ENCODE measurements around the gene TRERF1. TPM values are rescaled to one million over a fixed set of nuclear protein-coding genes. Genes with fewer than 3 reads are reported as not detected.

TRERF1 gene
- total and polyA plus RNA-seq, 2 experiments from 2014 or later = 3.2 to 5.1 TPM

- DNase-seq (ENCODE audit: low spot score) = no peak
- Histone ChIP-seq H3K4me3 (no peak overlapping the region), H3K36me3 (replicated peaks; ENCODE audit: insufficient read depth, low read depth) (no peaks in the 10 kb centered on the region), H3K9me3 (ENCODE audit: low read depth) (no peaks in the 10 kb centered on the region), H3K9me2 (replicated peaks; ENCODE audit: insufficient read depth) (no peaks in the 10 kb centered on the region), H3K4me2 (no peak overlapping the region), H2AFZ (no peak overlapping the region), H4K20me1 (ENCODE audit: insufficient read depth, poor library complexity, severe bottlenecking) (no peaks in the 10 kb centered on the region), H3K27me3 (no peaks in the 10 kb centered on the region), H3K4me1 (ENCODE audit: insufficient read depth) (no peaks in the 10 kb centered on the region), H3K79me2 (no peaks in the 10 kb centered on the region), H3K27ac (no peak overlapping the region)
- TF ChIP-seq EZH2phosphoT487 (IDR thresholded peaks at IDR 0.05; ENCODE audit: low read depth, severe bottlenecking, unreplicated experiment) (no peak), EZH2 (IDR thresholded peaks at IDR 0.05; ENCODE audit: borderline replicate concordance) (no peak)
- TF ChIP-seq, protein P1, sequence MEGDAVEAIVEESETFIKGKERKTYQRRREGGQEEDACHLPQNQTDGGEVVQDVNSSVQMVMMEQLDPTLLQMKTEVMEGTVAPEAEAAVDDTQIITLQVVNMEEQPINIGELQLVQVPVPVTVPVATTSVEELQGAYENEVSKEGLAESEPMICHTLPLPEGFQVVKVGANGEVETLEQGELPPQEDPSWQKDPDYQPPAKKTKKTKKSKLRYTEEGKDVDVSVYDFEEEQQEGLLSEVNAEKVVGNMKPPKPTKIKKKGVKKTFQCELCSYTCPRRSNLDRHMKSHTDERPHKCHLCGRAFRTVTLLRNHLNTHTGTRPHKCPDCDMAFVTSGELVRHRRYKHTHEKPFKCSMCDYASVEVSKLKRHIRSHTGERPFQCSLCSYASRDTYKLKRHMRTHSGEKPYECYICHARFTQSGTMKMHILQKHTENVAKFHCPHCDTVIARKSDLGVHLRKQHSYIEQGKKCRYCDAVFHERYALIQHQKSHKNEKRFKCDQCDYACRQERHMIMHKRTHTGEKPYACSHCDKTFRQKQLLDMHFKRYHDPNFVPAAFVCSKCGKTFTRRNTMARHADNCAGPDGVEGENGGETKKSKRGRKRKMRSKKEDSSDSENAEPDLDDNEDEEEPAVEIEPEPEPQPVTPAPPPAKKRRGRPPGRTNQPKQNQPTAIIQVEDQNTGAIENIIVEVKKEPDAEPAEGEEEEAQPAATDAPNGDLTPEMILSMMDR (IDR thresholded peaks at IDR 0.05; ENCODE audit: poor library complexity) = no peak
- WGBS (ENCODE audit: low lambda C conversion rate, missing lambda C conversion rate) = 67% methylated on average over 3 of the region's 3 CpGs
Measured at GRCh38 chr6:42179945-42180313, 271.8 kb downstream of the TRERF1 start.

- Histone ChIP-seq H4K20me1 (ENCODE audit: insufficient read depth, poor library complexity, severe bottlenecking) (no peaks in the 10 kb centered on the region), H3K4me3 (no peak overlapping the region), H3K4me1 (ENCODE audit: insufficient read depth) (no peaks in the 10 kb centered on the region), H3K36me3 (replicated peaks; ENCODE audit: insufficient read depth, low read depth) (no peaks in the 10 kb centered on the region), H3K4me2 (no peak overlapping the region), H3K9me2 (replicated peaks; ENCODE audit: insufficient read depth) (no peaks in the 10 kb centered on the region), H2AFZ (no peak overlapping the region), H3K27ac (no peak overlapping the region), H3K79me2 (no peaks in the 10 kb centered on the region), H3K27me3 (no peaks in the 10 kb centered on the region), H3K9me3 (ENCODE audit: low read depth) (no peaks in the 10 kb centered on the region)
- TF ChIP-seq EZH2phosphoT487 (IDR thresholded peaks at IDR 0.05; ENCODE audit: low read depth, severe bottlenecking, unreplicated experiment) = no peak
- TF ChIP-seq, protein P1 (IDR thresholded peaks at IDR 0.05; ENCODE audit: poor library complexity) = no peak
- TF ChIP-seq EZH2 (IDR thresholded peaks at IDR 0.05; ENCODE audit: borderline replicate concordance) = no peak
- DNase-seq (ENCODE audit: low spot score) = no peak
- 84% methylated on average over 20 of the region's 20 CpGs for WGBS (ENCODE audit: low lambda C conversion rate, missing lambda C conversion rate)
Measured at GRCh38 chr6:42179261-42179944, 272.3 kb downstream of the TRERF1 start.

DNA sequence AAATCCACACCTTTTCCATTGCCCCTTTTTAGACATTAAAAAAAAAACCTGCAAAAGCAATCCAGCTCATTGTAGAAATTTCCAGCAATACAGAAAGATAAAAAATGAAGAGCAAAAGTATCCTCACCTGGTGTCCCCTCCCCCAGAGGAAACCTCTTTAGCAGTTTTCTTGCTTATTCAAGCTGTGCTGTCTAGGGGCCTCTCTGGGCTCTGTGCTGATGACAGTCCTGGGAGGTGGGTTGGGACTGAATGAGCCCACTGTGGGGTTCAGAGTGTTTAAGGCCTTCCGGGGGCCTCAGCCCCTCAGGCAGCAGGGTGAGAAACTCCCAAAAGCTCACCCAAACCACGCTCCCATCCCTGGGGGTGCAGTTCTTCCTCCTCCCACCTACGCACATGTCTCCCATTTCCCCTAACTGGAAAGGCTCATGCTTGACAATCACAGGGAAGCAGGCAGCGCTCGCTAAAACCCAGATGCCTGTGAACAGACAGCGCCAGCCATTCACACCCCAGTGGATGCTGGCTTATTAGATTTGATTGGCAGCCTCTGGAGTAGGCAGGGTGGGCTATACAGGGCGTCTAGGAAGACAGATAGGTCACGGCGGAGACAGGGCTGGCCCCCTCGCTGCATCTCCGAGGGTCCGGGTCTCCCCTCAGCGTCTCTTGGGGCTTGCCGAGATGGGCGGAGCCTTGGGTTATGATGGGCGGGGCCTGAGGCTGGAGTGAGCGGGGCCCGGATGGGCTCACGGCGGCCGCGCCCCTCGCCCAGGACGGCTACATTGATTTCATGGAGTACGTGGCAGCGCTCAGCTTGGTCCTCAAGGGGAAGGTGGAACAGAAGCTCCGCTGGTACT is 274.0 kb downstream of the TRERF1 start:
- no peaks in the 10 kb centered on the region for H4K20me1 ChIP-seq (ENCODE audit: insufficient read depth, poor library complexity, severe bottlenecking)
- H3K9me2 ChIP-seq (replicated peaks; ENCODE audit: insufficient read depth) = no peaks in the 10 kb centered on the region
- no peak for DNase-seq (ENCODE audit: low spot score)
- H3K4me2 ChIP-seq = peak overlapping the region; percentile 70
- TF ChIP-seq, protein P1 (IDR thresholded peaks at IDR 0.05; ENCODE audit: poor library complexity) = no peak
- TF ChIP-seq EZH2 (IDR thresholded peaks at IDR 0.05; ENCODE audit: borderline replicate concordance) = no peak
- no peak for TF ChIP-seq EZH2phosphoT487 (IDR thresholded peaks at IDR 0.05; ENCODE audit: low read depth, severe bottlenecking, unreplicated experiment)
- no peaks in the 10 kb centered on the region for H3K27me3 ChIP-seq
- no peaks in the 10 kb centered on the region for H3K36me3 ChIP-seq (replicated peaks; ENCODE audit: insufficient read depth, low read depth)
- no peaks in the 10 kb centered on the region for H3K9me3 ChIP-seq (ENCODE audit: low read depth)
- peak overlapping the region; percentile 1 for H2AFZ ChIP-seq
- H3K4me1 ChIP-seq (ENCODE audit: insufficient read depth) = no peaks in the 10 kb centered on the region
- WGBS (ENCODE audit: low lambda C conversion rate, missing lambda C conversion rate) = 19% methylated on average over 27 of the region's 27 CpGs
- H3K27ac ChIP-seq = no peak overlapping the region
- H3K79me2 ChIP-seq = no peaks in the 10 kb centered on the region
- H3K4me3 ChIP-seq = no peak overlapping the region
